Stimulated activated CD8-positive, alpha-beta memory T cell treated with anti-CD3 and anti-CD28 coated beads, Interleukin-7, amount 100 ng/mL, for 4 hours (primary cell): ENCODE measurements around the gene MBNL1.

Source experiments
- DNase-seq, 2 donors: peaks; one replicate each; pipeline ENCODE4 v3.0.0-alpha.2; 2020; ENCODE audit warnings: low read depth in 2 of 2

The MBNL1 gene

DNA sequence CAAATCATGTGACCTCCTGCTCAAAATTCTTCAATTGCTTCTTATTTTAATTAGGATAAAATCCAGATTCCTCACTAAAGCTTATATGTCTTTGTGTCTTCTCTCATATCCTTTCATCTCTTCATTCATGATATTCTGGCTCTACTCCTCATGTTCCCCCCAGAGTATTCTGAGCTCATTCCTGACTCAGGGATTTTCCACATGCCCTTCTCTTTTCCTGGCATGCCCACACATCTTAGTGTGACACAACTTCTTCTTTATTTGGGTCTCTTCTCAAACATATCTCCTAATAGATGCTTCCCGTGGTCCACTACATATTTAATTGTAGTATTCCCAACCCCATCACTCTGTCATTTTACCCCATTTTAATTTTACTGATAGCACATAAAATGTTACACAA lies 15.2 kb upstream of the MBNL1 start:
- no peak for DNase-seq

- DNase-seq: no peak
These were observed 14.7 kb upstream of the MBNL1 start for GRCh38 chr3:152254041-152254440.

- no peak for DNase-seq
These were observed 13.4 kb upstream of the MBNL1 start for GRCh38 chr3:152255290-152255689.

GRCh38 chr3:152256851-152257562 lies 11.7 kb upstream of the MBNL1 start:
- DNase-seq: no peak

DNA sequence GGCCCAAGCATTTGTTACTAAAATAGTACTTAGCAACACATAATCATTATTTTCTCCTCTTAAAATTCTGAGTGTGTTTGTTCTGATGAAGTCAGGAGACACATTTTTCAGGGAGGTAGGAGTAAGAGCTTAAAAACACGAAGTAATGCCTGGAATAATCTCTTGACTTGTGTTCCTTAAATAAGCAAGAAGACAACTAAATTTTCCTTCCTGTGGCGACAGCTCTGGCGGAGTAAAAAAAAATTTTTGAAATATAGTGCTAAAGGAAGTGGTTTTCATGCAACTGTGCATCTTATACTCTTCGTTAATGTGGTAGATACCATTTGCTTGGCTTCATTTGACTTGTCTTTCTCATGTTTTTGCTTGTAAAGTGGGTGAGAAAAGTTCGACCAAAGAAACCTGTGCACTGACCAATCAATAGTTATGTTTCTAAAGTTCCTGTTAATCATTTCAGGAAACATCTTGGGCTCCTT lies 11.1 kb upstream of the MBNL1 start:
- no peak for DNase-seq

GRCh38 chr3:152258448-152259393 lies 10.0 kb upstream of the MBNL1 start:
- peak; percentile 47 for DNase-seq

GRCh38 chr3:152259468-152259867 lies 9.3 kb upstream of the MBNL1 start:
- DNase-seq: no peak

DNA sequence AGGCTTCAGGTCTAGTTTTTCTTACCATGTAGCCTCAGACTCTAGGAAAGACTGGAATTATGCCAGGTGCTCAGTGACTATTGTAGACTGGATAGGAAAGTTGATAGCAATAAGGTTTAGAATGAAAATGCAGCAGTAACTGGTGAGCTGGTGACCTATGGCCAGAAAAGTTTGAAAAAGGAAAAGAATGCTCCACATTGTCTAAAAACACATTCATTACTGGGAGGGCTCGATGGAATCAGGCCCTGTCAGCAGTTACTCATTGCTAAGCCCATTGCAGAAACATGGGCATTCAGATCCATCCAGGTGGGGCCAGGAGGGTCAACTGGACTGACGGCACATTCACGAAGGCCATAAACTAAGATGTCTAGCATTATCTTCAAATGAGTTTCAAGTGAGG lies 8.7 kb upstream of the MBNL1 start:
- no peak for DNase-seq

- no peak for DNase-seq
These were observed 8.2 kb upstream of the MBNL1 start for GRCh38 chr3:152260529-152260928.

DNA sequence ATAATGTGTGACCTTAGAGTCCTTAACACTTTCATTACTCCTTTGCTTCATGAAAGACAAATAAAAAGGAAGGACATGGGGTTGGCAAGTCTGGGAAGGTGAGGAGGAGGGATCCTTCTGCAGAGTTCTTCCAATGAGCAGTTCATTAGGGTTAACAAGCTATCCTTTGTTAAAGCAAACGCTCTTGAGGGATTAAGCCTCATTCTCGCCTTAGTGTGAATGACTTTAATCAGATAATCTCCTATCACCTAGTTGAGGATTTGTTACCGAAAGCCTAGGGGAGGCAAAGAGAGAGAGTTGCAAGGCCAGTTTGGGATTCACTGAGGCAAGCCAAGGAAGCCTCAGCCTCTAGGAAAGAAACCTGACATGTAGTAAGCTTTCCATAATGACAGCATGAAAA lies 7.4 kb upstream of the MBNL1 start:
- no peak for DNase-seq

- no peak for DNase-seq
These were observed 5.0 kb upstream of the MBNL1 start for GRCh38 chr3:152263711-152264110.

DNA sequence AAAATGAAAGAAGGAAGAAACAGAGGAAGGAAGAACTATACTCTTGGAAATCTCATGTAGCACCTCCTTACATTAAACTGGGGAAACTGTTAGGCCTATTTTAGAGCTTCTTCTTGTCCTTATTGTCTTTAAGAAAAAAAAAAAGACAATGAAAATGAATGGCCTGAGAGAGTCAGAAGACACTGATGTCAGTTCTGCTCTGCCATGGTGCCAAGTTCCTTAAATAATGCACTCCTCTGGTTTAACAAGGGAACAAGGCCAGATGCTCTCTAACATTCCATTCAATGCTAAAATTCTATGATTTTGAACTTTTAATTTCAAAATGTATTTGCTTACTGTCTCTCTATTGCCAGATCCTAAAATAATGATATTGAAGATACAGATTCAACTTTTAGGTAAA lies 4.4 kb upstream of the MBNL1 start:
- DNase-seq: no peak

GRCh38 chr3:152266221-152266995 lies 2.3 kb upstream of the MBNL1 start:
- no peak for DNase-seq

DNA sequence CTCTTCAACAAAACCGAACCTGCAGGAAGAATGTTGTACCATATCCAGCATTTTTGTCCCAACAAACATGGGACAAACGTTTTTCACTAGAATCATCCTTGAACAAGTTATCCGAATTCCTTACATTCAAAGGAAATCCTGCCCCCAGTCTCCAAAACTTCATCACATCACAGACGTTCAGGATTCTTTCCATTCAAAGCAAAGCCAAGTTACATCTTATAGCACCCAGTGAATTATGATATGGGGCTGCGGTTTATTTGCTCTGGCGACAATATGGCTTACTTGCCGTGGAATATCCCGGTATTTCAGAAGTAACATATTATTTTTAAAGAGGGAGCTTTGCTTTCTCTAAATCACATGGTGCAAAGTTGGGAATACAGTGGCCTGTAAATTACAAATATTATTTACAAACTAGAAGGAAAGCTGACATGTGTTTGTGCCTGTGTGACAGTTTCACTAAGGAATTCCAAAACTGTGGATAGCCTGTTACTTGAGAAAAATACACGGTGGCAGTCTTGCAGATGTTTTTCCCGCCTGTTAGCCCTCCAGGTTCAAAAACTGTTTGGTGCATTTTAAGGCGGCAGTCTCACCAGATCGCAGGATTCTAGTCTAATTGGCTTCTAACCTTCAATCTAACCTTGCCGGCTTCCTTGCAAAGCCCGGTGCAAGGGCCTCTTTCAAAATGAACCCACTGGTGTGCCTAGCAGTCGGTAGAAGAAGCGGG lies 736 bp upstream of the MBNL1 start:
- no peak for DNase-seq

GRCh38 chr3:152269056-152269830 lies 514 bp downstream of the MBNL1 start:
- DNase-seq: no peak

DNA sequence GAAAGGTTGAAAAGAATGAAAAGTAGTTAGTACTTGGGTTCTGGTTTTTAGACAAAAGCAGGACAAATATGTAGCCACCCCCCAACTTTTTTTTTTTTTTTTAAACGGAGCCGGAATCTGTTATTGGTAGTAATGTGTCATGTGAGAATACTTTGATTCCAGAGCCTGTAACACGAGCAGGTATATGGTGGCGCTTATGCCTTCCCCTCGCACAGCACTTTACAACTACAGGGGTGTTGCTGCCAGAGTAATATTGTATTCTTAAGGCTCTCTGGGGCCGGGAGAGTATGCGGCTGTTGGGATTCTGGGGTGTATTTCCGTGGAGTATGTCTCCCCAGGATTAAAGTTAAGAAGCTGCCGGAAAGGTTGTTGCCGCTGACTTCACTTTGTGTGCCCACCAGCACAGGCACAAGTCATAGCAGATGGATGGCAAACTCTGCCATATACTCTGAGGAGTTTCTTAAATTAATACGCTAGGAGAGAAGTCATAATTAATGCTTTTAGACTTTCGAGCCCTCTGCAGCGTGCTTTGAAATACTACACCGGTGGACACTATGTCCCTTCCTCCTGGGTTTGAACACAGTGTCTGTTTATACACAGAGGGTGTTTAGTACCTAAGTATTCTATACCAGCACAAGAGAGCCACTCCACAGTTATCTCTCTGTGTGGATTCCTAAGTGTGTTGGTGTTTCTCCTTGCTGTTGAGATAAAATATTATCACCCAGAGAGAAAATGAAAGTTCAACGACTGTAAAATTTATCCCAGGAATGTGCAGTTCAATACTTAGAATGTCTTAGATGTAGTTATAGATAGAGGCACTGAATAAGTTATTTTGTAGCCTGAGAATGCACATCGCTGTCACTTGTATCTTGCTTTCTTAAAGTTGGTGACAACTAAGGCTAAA lies 1.4 kb downstream of the MBNL1 start:
- no peak for DNase-seq

DNA sequence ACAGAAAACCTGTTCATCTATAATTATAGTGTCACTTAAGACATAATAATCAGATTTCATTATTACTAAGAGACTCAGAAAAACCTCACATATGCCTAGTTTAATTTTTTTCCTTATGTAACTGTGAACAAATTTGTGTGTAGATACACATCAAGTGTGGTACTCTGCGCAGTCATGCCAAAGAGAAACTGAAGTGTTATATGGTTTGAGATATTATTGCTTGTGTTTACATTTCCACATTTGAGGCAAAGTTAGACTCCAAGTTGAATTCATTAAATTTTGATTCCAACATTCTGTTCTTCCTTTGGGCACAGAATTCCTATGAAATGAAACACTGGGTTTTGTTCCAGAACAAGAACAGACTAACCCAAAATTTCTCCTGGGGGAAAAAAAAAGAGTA lies 2.2 kb downstream of the MBNL1 start:
- DNase-seq: no peak

DNA sequence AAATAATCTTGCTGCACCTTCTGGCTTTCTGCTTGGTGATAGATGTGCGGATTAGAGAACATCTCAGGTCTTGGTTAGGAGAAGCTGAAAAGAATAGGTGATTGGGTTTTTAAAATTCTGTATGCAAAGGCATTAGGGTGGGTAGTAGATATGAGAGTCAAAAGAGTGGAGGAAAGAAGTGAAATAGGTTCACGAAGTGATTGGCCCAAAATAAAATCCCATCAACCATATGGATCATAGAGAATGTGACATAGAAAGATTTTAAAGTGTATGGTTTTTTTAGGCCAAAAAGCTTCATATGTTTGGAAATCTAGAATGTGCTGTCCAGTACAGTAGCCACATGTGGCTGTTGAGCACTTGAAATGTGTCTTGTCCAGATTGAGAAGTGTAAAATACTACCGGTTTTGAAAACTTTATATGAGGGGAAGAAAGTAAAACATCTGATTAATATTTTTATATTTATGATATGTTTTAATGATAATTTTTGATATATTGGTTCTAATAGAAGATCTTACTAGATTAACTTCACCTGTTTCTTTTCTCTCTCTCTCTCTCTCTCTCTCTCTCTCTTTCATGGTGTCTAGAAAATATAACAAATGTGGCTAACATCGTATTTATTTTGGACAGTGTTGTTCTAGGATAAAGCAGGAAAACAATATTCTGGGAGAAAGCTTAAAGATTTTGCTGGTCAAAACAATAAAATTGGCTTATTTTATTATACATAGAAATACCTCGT lies 2.9 kb downstream of the MBNL1 start:
- DNase-seq: no peak

DNA sequence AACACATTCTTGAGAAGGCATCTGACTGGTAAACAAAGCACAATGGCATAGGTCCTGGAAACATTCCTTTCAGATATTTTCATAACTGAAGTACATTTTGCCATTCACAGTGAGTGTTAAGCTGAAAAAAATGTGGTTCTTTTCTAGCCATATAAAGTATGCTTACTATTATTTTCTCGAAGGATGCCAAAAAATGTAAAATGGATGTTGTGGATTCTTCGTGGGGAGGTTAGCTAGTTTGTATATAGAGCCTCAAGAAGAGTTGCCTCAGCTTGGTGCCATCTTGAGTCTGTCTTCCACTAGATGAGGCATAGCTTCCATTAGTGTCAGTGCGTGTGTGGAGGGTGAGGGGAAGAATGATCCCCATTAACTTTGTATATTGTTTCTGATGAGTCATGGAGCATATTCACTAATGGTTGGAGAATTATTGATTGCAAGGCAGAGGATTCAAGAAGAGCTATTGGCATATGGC lies 4.1 kb downstream of the MBNL1 start:
- peak in 1 of 2 donors; percentile 55 for DNase-seq
